Activated CD8-positive, alpha-beta memory T cell treated with anti-CD3 and anti-CD28 coated beads, Interleukin-2, amount 10 ng/mL, durations not matched to agents 7 days and 5 days (primary cell): ENCODE results near the gene SLC43A3. TPM values are rescaled to one million over a fixed set of nuclear protein-coding genes. Genes with fewer than 3 reads are reported as not detected.

Experiments used
- ATAC-seq: fragments of 150-1000 bp; cut with Tn5 transposase; one replicate; pipeline ENCODE4 v1.10.0; 2021; ENCODE audit warnings: moderate library complexity
- CTCF ChIA-PET: fragments of 350-600 bp; sonication (Branson Sonifier 250); formaldehyde crosslinking; loops from one replicate; lab custom pipeline; 2021; ENCODE audit warnings: antibody characterized with exemption; lab: Charles Lee
- DNase-seq: peaks from one replicate; pipeline ENCODE4 v3.0.0-alpha.2; 2020
- H3K27ac Mint-ChIP-seq: one replicate; pipeline ENCODE4 v1.8.0; 2021; ENCODE audit warnings: mild to moderate bottlenecking, mixed read lengths
- H3K27me3 Mint-ChIP-seq: one replicate; pipeline ENCODE4 v1.8.0; 2021; ENCODE audit warnings: mixed read lengths
- H3K36me3 Mint-ChIP-seq: one replicate; pipeline ENCODE4 v1.8.0; 2021; ENCODE audit warnings: mild to moderate bottlenecking, mixed read lengths
- H3K4me1 Mint-ChIP-seq: one replicate; pipeline ENCODE4 v1.8.0; 2021; ENCODE audit warnings: mixed read lengths
- H3K4me3 Mint-ChIP-seq: one replicate; pipeline ENCODE4 v1.8.0; 2021; ENCODE audit warnings: mild to moderate bottlenecking, moderate library complexity, mixed read lengths
- H3K9me3 Mint-ChIP-seq: one replicate; pipeline ENCODE4 v1.8.0; 2022; ENCODE audit warnings: low read depth, mixed read lengths
- total RNA-seq, 2 experiments: library from RNA; stranded (reverse); gene quantifications; one replicate each; pipeline ENCODE4 v1.2.3, GENCODE V29; 2021

SLC43A3 gene
- total RNA-seq, 2 experiments from 2014 or later, result 106 to 117 TPM

- no peaks in the 10 kb centered on the region for H3K9me3 Mint-ChIP-seq
- H3K4me1 Mint-ChIP-seq, result peaks cover 46% of the 10 kb centered on the region
- CTCF ChIA-PET, result interaction anchor here (1.4 kb wide), 1 partner anchor 74 kb away, joined by 4 read pairs; no protein-coding TSS in a partner anchor
- peaks cover 79% of the 10 kb centered on the region for H3K36me3 Mint-ChIP-seq
- H3K27me3 Mint-ChIP-seq, result no peaks in the 10 kb centered on the region
- ATAC-seq (no peak), DNase-seq (no peak)
- H3K27ac Mint-ChIP-seq, result no peak overlapping the region
- H3K4me3 Mint-ChIP-seq, result no peak overlapping the region
These were observed 7.8 kb downstream of the SLC43A3 start for GRCh38 chr11:57419146-57419545.

DNA sequence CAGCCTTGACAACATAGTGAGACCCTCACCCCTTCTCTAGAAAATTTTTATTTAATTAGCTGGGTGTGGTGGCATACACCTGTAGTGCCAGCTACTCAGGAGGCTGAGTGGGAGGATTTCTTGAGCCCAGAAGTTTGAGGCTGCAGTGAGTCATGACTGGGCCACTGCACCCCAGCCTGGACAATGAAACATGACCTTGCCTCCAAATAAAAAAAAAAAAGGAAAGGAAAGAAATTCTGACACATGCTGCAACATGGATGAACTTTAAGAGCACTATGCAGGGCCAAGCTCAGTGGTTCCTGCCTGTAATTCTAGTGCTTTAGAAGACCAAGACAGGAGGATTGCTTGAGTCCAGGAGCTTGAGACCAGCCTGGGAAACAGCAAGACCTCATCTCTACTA lies 8.8 kb downstream of the SLC43A3 start:
- Mint-ChIP-seq H3K36me3 (peaks cover 79% of the 10 kb centered on the region), H3K9me3 (no peaks in the 10 kb centered on the region), H3K4me3 (no peak overlapping the region), H3K27ac (no peak overlapping the region), H3K27me3 (no peaks in the 10 kb centered on the region), H3K4me1 (peaks cover 43% of the 10 kb centered on the region)
- DNase-seq (no peak), ATAC-seq (no peak)
- CTCF ChIA-PET, result interaction anchor here (1.4 kb wide), 1 partner anchor 40 kb away, joined by 5 read pairs; no protein-coding TSS in a partner anchor

DNA sequence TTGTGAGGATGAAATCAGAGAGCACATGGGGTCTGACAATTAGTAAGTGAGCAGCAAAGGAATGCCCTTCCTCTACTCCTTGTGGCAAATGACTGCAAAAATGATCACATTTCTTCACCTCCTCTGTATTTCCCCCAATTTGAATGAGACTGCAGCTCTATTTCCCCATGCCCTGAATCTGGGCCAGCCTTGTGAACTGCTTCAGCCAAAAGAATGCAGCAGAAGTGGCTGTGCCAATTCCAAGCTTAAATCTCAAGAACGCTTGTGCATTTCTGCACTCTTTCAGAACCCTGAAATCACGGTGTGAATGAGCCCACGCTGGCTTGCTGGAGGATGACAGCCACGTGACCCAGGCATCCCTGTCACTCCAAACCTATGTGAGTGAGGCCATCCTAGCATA lies 9.9 kb downstream of the SLC43A3 start:
- H3K27me3 Mint-ChIP-seq, result no peaks in the 10 kb centered on the region
- CTCF ChIA-PET, result interaction anchor here (1.4 kb wide), 1 partner anchor 41 kb away, joined by 5 read pairs; no protein-coding TSS in a partner anchor
- H3K4me3 Mint-ChIP-seq, result no peak overlapping the region
- H3K36me3 Mint-ChIP-seq, result peaks cover 74% of the 10 kb centered on the region
- H3K4me1 Mint-ChIP-seq, result peaks cover 33% of the 10 kb centered on the region
- no peak for DNase-seq
- H3K27ac Mint-ChIP-seq, result no peak overlapping the region
- ATAC-seq, result no peak
- H3K9me3 Mint-ChIP-seq, result no peaks in the 10 kb centered on the region

- Mint-ChIP-seq H3K9me3 (no peaks in the 10 kb centered on the region), H3K36me3 (peaks cover 74% of the 10 kb centered on the region), H3K4me3 (no peak overlapping the region), H3K27me3 (no peaks in the 10 kb centered on the region), H3K4me1 (peaks cover 30% of the 10 kb centered on the region), H3K27ac (no peak overlapping the region)
- no peak for DNase-seq
- no peak for ATAC-seq
- CTCF ChIA-PET, result no interaction called here
These were observed 10.5 kb downstream of the SLC43A3 start for GRCh38 chr11:57416436-57416835.

DNA sequence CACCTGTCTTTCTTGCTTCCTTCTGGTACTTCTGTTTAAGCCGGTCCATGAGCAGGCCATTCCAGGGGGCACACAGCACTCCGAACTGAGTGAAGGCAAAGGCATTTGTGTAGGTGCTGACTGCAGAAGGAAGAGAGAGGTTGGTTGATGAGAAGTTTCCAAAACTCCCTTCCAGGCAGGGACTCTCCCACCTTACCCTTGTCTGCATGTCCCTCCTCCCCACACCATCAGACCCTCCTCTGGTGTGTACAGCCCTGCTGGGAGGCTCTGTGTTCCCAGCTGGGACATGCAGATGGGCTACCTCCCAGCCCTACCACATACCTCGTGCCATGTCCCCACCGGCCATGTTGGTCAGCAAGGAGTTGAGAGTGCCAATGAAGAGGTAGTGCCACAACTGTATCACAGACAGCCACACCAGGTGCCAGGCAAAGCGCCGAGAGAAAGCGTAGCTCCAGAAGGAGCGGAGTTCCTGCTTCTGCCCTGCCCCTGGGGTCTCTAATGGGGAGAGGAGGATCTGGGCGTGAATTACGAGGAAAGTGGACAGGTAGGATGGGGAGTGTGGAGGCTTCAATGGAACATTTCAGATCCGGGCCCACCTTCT lies 12.2 kb downstream of the SLC43A3 start:
- ATAC-seq, result no peak
- no peaks in the 10 kb centered on the region for H3K9me3 Mint-ChIP-seq
- H3K4me3 Mint-ChIP-seq, result no peak overlapping the region
- H3K4me1 Mint-ChIP-seq, result peaks cover 26% of the 10 kb centered on the region
- no peaks in the 10 kb centered on the region for H3K27me3 Mint-ChIP-seq
- no peak overlapping the region for H3K27ac Mint-ChIP-seq
- DNase-seq, result no peak
- peaks cover 72% of the 10 kb centered on the region for H3K36me3 Mint-ChIP-seq
- CTCF ChIA-PET, result interaction anchor here (1.0 kb wide), 1 partner anchor 69 kb away, joined by 3 read pairs; no protein-coding TSS in a partner anchor

GRCh38 chr11:57413681-57414080 lies 13.2 kb downstream of the SLC43A3 start:
- ATAC-seq, result no peak
- DNase-seq, result no peak
- CTCF ChIA-PET, result no interaction called here
- Mint-ChIP-seq H3K27me3 (no peaks in the 10 kb centered on the region), H3K4me1 (peaks cover 25% of the 10 kb centered on the region), H3K36me3 (peaks cover 73% of the 10 kb centered on the region), H3K9me3 (no peaks in the 10 kb centered on the region), H3K27ac (no peak overlapping the region), H3K4me3 (no peak overlapping the region)

- CTCF ChIA-PET, result no interaction called here
- H3K4me1 Mint-ChIP-seq, result peaks cover 50% of the 10 kb centered on the region
- DNase-seq (no peak), ATAC-seq (no peak)
- no peak overlapping the region for H3K27ac Mint-ChIP-seq
- no peak overlapping the region for H3K4me3 Mint-ChIP-seq
- peaks cover 73% of the 10 kb centered on the region for H3K36me3 Mint-ChIP-seq
- no peaks in the 10 kb centered on the region for H3K27me3 Mint-ChIP-seq
- no peaks in the 10 kb centered on the region for H3K9me3 Mint-ChIP-seq
These were observed 16.6 kb downstream of the SLC43A3 start for GRCh38 chr11:57410287-57410686.

GRCh38 chr11:57409321-57410100 lies 17.4 kb downstream of the SLC43A3 start:
- Mint-ChIP-seq H3K27me3 (no peaks in the 10 kb centered on the region), H3K36me3 (peaks cover 70% of the 10 kb centered on the region), H3K4me3 (no peak overlapping the region), H3K27ac (peak overlapping the region; percentile 34), H3K9me3 (no peaks in the 10 kb centered on the region), H3K4me1 (peaks cover 51% of the 10 kb centered on the region)
- DNase-seq (no peak), ATAC-seq (no peak)
- CTCF ChIA-PET, result no interaction called here

DNA sequence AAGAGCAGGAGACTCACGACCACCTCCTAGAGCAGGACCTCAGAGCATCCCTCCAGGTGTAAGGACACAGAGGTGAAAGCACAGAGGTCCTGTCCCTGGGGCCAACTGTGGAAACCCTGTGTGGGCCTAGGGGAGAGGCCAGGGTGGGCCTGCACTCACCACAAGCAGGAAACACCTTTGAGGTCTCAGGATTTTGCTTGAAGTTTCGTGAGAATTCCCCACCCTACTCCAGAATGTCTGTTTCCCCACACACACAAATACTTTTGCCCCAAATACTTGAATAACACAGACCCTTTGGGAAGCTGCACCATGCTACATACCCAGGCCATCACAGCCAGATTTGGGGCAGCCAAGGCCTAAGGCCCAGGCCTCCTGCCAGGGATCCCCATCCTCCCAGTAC lies 18.1 kb downstream of the SLC43A3 start:
- CTCF ChIA-PET, result no interaction called here
- Mint-ChIP-seq H3K27ac (no peak overlapping the region), H3K9me3 (no peaks in the 10 kb centered on the region), H3K4me1 (peaks cover 50% of the 10 kb centered on the region), H3K27me3 (no peaks in the 10 kb centered on the region), H3K36me3 (peaks cover 65% of the 10 kb centered on the region), H3K4me3 (no peak overlapping the region)
- ATAC-seq, result no peak
- DNase-seq, result no peak

DNA sequence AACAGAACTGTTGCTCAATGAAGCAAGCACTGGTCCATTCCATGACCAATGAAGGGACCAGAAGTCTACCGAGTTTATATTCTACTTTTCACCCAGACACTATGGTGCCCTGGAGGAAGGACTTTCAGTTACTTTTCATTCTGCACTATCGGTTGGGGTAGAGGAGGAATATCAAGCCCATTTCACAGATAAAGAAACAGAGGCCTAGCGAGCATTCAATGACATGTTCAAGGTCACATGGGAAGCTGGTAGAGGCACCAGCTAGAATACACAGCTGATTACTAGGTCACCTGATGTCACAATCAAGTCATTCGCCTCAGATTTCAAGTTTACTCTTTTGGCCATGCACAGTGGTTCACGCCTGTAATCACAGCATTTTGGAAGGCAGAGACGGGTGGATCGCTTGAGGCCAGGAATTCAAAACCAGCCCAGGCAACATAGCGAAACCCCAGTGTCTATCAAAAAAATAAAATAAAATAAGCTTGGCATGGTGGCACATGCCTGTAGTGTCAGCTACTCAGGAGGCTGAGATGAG lies 18.9 kb downstream of the SLC43A3 start:
- H3K9me3 Mint-ChIP-seq, result no peaks in the 10 kb centered on the region
- ATAC-seq, result no peak
- no peak overlapping the region for H3K4me3 Mint-ChIP-seq
- H3K4me1 Mint-ChIP-seq, result peaks cover 48% of the 10 kb centered on the region
- H3K27me3 Mint-ChIP-seq, result no peaks in the 10 kb centered on the region
- no peak for DNase-seq
- CTCF ChIA-PET, result no interaction called here
- H3K36me3 Mint-ChIP-seq, result peaks cover 57% of the 10 kb centered on the region
- H3K27ac Mint-ChIP-seq, result peak overlapping the region; percentile 47

- CTCF ChIA-PET, result interaction anchor here (1.2 kb wide), 1 partner anchor 47 kb away, joined by 3 read pairs; no protein-coding TSS in a partner anchor
- H3K9me3 Mint-ChIP-seq, result no peaks in the 10 kb centered on the region
- H3K36me3 Mint-ChIP-seq, result peaks cover 54% of the 10 kb centered on the region
- H3K27ac Mint-ChIP-seq, result peak overlapping the region; percentile 35
- H3K4me3 Mint-ChIP-seq, result no peak overlapping the region
- DNase-seq (no peak), ATAC-seq (no peak)
- peaks cover 48% of the 10 kb centered on the region for H3K4me1 Mint-ChIP-seq
- H3K27me3 Mint-ChIP-seq, result no peaks in the 10 kb centered on the region
These were observed 19.7 kb downstream of the SLC43A3 start for GRCh38 chr11:57407010-57407920.

DNA sequence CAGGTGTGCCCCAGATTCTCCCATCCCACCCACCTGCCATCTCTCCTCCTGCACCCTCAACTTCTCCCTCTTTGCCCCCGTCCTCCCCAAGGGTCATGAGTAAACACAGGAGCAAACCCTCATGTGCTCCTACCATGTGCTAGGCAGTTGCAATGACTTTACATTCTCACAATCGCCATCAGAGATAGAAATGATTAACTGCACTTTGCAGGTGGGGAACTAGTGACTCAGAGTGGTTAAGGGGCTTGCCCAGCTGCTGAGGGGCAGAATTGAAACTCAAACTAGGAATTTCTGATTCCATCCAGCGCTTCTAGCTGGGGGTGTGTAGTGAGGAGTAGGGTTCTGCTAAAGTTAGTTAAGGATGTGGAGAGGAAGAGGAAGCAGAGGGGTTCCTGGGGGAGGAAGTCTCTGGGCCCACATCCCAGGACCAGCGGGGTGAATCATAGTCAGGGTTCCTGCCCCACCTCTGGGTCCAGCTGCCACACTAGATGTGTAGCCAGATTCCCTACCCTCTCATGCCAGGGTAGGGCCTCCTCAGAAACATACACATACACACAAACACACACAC lies 20.5 kb downstream of the SLC43A3 start:
- peak; percentile 58 for DNase-seq
- peaks cover 44% of the 10 kb centered on the region for H3K4me1 Mint-ChIP-seq
- no peaks in the 10 kb centered on the region for H3K27me3 Mint-ChIP-seq
- H3K4me3 Mint-ChIP-seq, result no peak overlapping the region
- H3K9me3 Mint-ChIP-seq, result no peaks in the 10 kb centered on the region
- peak; percentile 75 for ATAC-seq
- peaks cover 47% of the 10 kb centered on the region for H3K36me3 Mint-ChIP-seq
- CTCF ChIA-PET, result interaction anchor here (1.2 kb wide), 1 partner anchor 47 kb away, joined by 3 read pairs; no protein-coding TSS in a partner anchor
- H3K27ac Mint-ChIP-seq, result peak overlapping the region; percentile 35
